HepG2 (cell line): ENCODE measurements around the gene WNT3A. TPM values are rescaled to one million over a fixed set of nuclear protein-coding genes. Genes with fewer than 3 reads are reported as not detected.

ENCODE experiments used
- CREM ChIP-seq, 2 experiments: sonication (generic) in 1 of 2; formaldehyde crosslinking in 1 of 2; IDR thresholded peaks; 2 replicates each; pipeline versions ENCODE4 v1.4.0 to v1.6.1; 2016 to 2020; ENCODE audit warnings: antibody characterized with exemption in 1 of 2, mild to moderate bottlenecking in 1 of 2, missing genetic modification reagents in 1 of 2
- E2F5 ChIP-seq: sonication (generic); formaldehyde crosslinking; conservative IDR thresholded peaks from 2 replicates; pipeline ENCODE4 v1.4.0; 2020; ENCODE audit warnings: missing genetic modification reagents
- HDAC1 ChIP-seq: sonication (generic); formaldehyde crosslinking; IDR thresholded peaks from 2 replicates; pipeline ENCODE4 v1.5.1; 2020; ENCODE audit warnings: mild to moderate bottlenecking, missing genetic modification reagents
- HMGA1 ChIP-seq: sonication (generic); formaldehyde crosslinking; conservative IDR thresholded peaks from 2 replicates; pipeline ENCODE4 v1.4.0; 2020; ENCODE audit warnings: missing genetic modification reagents
- LCORL ChIP-seq, 2 experiments: fragments of 450-650 bp in 1 of 2; sonication (generic) in 1 of 2; formaldehyde crosslinking in 1 of 2; IDR thresholded peaks; 2 replicates each; pipeline versions ENCODE4 v1.5.0 to v1.6.1; 2017 to 2020; ENCODE audit warnings: antibody characterized with exemption in 1 of 2, missing genetic modification reagents in 1 of 2
- MED8 ChIP-seq: sonication (generic); formaldehyde crosslinking; IDR thresholded peaks from 2 replicates; pipeline ENCODE4 v1.8.1; 2023; ENCODE audit warnings: mild to moderate bottlenecking, missing genetic modification reagents; ENCODE audit not compliant: insufficient replicate concordance
- MYNN ChIP-seq: sonication (generic); formaldehyde crosslinking; IDR thresholded peaks from 2 replicates; pipeline ENCODE4 v1.4.0; 2020; ENCODE audit warnings: mild to moderate bottlenecking, low read depth, missing genetic modification reagents
- PAXIP1 ChIP-seq: sonication (generic); formaldehyde crosslinking; conservative IDR thresholded peaks from 2 replicates; pipeline ENCODE4 v1.4.0; 2020; ENCODE audit warnings: mild to moderate bottlenecking, missing genetic modification reagents, moderate library complexity
- PCBP2 ChIP-seq: fragments of 200-400 bp; formaldehyde crosslinking; optimal IDR thresholded peaks from 2 replicates; pipeline ENCODE3; 2018; ENCODE audit warnings: low read length, low read depth; ENCODE audit not compliant: poor library complexity, severe bottlenecking
- PHF8 ChIP-seq: sonication (generic); formaldehyde crosslinking; IDR thresholded peaks from 2 replicates; pipeline ENCODE4 v1.5.0; 2020; ENCODE audit warnings: missing genetic modification reagents
- POLR2A ChIP-seq, 2 experiments: IDR thresholded peaks; 2 replicates each; pipeline ENCODE4 v1.6.1; 2011; ENCODE audit warnings: low read depth in 2 of 2, low read length in 2 of 2, mild to moderate bottlenecking in 1 of 2, moderate library complexity in 1 of 2; ENCODE audit not compliant: insufficient read depth in 1 of 2
- SALL1 ChIP-seq: sonication (generic); formaldehyde crosslinking; IDR thresholded peaks from 2 replicates; pipeline ENCODE4 v1.8.0; 2022; ENCODE audit warnings: mild to moderate bottlenecking, missing genetic modification reagents
- SETDB1 ChIP-seq: sonication (generic); formaldehyde crosslinking; IDR thresholded peaks from 2 replicates; pipeline ENCODE4 v1.5.1; 2020; ENCODE audit warnings: missing genetic modification reagents, mild to moderate bottlenecking, borderline replicate concordance
- SP1 ChIP-seq, 2 experiments: fragments of 450-650 bp in 1 of 2; sonication (generic) in 1 of 2; formaldehyde crosslinking in 1 of 2; IDR thresholded peaks; 2 replicates each; pipeline versions ENCODE4 v1.4.0 to v1.6.1; 2016 to 2020; ENCODE audit warnings: missing genetic modification reagents in 1 of 2
- SP4 ChIP-seq: sonication (generic); formaldehyde crosslinking; IDR thresholded peaks from 2 replicates; pipeline ENCODE4 v1.8.1; 2023; ENCODE audit warnings: mild to moderate bottlenecking, missing genetic modification reagents
- TMF1 ChIP-seq: sonication (generic); formaldehyde crosslinking; IDR thresholded peaks from 2 replicates; pipeline ENCODE4 v1.8.1; 2022; ENCODE audit warnings: low read depth, missing genetic modification reagents
- ZBTB33 ChIP-seq: sonication (generic); formaldehyde crosslinking; IDR thresholded peaks from 2 replicates; pipeline ENCODE4 v1.4.0; 2020; ENCODE audit warnings: missing genetic modification reagents
- ZBTB39 ChIP-seq: sonication (generic); formaldehyde crosslinking; IDR thresholded peaks from 2 replicates; pipeline ENCODE4 v1.5.0; 2020; ENCODE audit warnings: missing genetic modification reagents
- ZKSCAN1 ChIP-seq: fragments of 150-350 bp; IDR thresholded peaks from 2 replicates; pipeline ENCODE4 v1.6.1; 2014; ENCODE audit warnings: low read length
- ZNF468 ChIP-seq: sonication (generic); formaldehyde crosslinking; IDR thresholded peaks from 2 replicates; pipeline ENCODE4 v1.8.0; 2022; ENCODE audit warnings: mild to moderate bottlenecking, moderate library complexity, missing genetic modification reagents
- ZNF652 ChIP-seq: IDR thresholded peaks from 2 replicates; pipeline ENCODE4 v1.6.1; 2016; ENCODE audit warnings: low read depth, borderline replicate concordance
- ZNF773 ChIP-seq: sonication (generic); formaldehyde crosslinking; IDR thresholded peaks from 2 replicates; pipeline ENCODE4 v1.4.0; 2020; ENCODE audit warnings: missing genetic modification reagents, borderline replicate concordance
- ZSCAN9 ChIP-seq: IDR thresholded peaks from 2 replicates; pipeline ENCODE4 v1.6.1; 2016; ENCODE audit warnings: borderline replicate concordance
- polyA plus RNA-seq, 8 experiments: library from polyadenylated mRNA; depleted of rRNA in 3 of 8; stranded (reverse) in 7 of 8; unstranded in 1 of 8; fragments of >200 nt; fragmentation: Illumina TruSeq in 4 of 8; extraction: Trizol in 4 of 8; gene quantifications; 2 replicates each; pipeline versions ENCODE4 v1.2.1 to v1.2.3, GENCODE V29; 2011 to 2016; ENCODE audit warnings: low read depth in 4 of 8, missing spikeins in 1 of 8, mixed read lengths in 1 of 8; ENCODE audit not compliant: insufficient read depth in 1 of 8
- total RNA-seq, 5 experiments: library from RNA; depleted of rRNA; stranded (reverse); fragments of >200 nt; fragmentation: Illumina TruSeq; extraction: Trizol; gene quantifications; 2 replicates each; pipeline ENCODE4 v1.2.3, GENCODE V29; 2016; ENCODE audit warnings: low read depth in 1 of 5

The WNT3A gene
- total and polyA plus RNA-seq, 2 of the 13 experiments (the other 11 are each of a cell fraction or from before 2014, with no cell fraction given), result not detected

GRCh38 chr1:228110556-228110955, 103.8 kb downstream of the WNT3A start (continued):
- TF ChIP-seq PCBP2 (no peak), ZNF468 (CRISPR knock-in tag) (no peak), TMF1 (no peak), ZNF652 (CRISPR knock-in tag) (no peak), ZSCAN9 (CRISPR knock-in tag) (no peak), LCORL (IDR thresholded peaks at IDR 0.05) (no peak), LCORL (CRISPR knock-in tag; IDR thresholded peaks at IDR 0.05) (no peak), SETDB1 (no peak), POLR2A (IDR thresholded peaks at IDR 0.05; ENCODE audit: insufficient read depth in 1 of 2, low read depth in 2 of 2, low read length in 2 of 2) (0 out of 4 replicates have a peak, but pooled peaks of 1 of the 2 experiments have one; percentile 21), SP4 (CRISPR knock-in tag) (no peak), E2F5 (no peak), PAXIP1 (0 out of 2 replicates have a peak, but pooled peaks have one; percentile 8), ZNF773 (CRISPR knock-in tag) (no peak), HMGA1 (CRISPR knock-in tag) (no peak), SP1 (IDR thresholded peaks at IDR 0.05) (no peak), SP1 (CRISPR knock-in tag; IDR thresholded peaks at IDR 0.05) (no peak), ZBTB33 (CRISPR knock-in tag) (no peak), SALL1 (CRISPR knock-in tag) (no peak), HDAC1 (no peak), PHF8 (CRISPR knock-in tag) (no peak), MYNN (CRISPR knock-in tag) (no peak), MED8 (CRISPR knock-in tag) (no peak), CREM (IDR thresholded peaks at IDR 0.05) (0 out of 2 replicates have a peak, but pooled peaks have one; percentile 12), CREM (CRISPR knock-in tag; IDR thresholded peaks at IDR 0.05) (no peak), ZKSCAN1 (no peak), ZBTB39 (CRISPR knock-in tag) (no peak)
